H1 (cell line): ENCODE measurements around the gene NEGR1. TPM values are rescaled to one million over a fixed set of nuclear protein-coding genes. Genes with fewer than 3 reads are reported as not detected.

ENCODE experiments used
- CTCF ChIA-PET: fragments of 300-600 bp; sonication (Branson Sonifier 250); formaldehyde crosslinking; loops from one replicate; lab custom pipeline; 2021; ENCODE audit not compliant: partially characterized antibody; lab: Charles Lee
- POLR2A ChIA-PET: fragments of 300-600 bp; sonication (Branson Sonifier 250); formaldehyde crosslinking; loops from one replicate; lab custom pipeline; 2021; ENCODE audit warnings: inconsistent platforms; ENCODE audit not compliant: partially characterized antibody; lab: Charles Lee
- DNase-seq, 2 experiments: peaks; one replicate each; pipeline versions ENCODE4 v3.0.0 to v3.0.0-alpha.2; 2010 to 2022; ENCODE audit warnings: low spot score in 2 of 2, low read depth in 1 of 2, mixed read lengths in 1 of 2
- FAIRE-seq: peaks from 2 replicates; lab custom pipeline; 2011; peaks lifted over from hg19 to GRCh38; lab: Jason Lieb, UNC
- H2AFZ ChIP-seq: 2 replicates; pipeline ENCODE4 v1.8.1; 2012; ENCODE audit warnings: low read length, inconsistent platforms
- H2AK5ac ChIP-seq: 2 replicates; pipeline ENCODE4 v1.6.1; 2013; ENCODE audit warnings: low read depth, low read length
- H2BK120ac ChIP-seq: replicated peaks from 2 replicates; pipeline ENCODE3; 2013; ENCODE audit warnings: low read depth, low read length, inconsistent platforms
- H2BK12ac ChIP-seq: 2 replicates; pipeline ENCODE4 v1.6.1; 2013; ENCODE audit warnings: low read depth, low read length
- H2BK15ac ChIP-seq: 2 replicates; pipeline ENCODE4 v1.6.1; 2013; ENCODE audit warnings: low read length
- H2BK20ac ChIP-seq: 2 replicates; pipeline ENCODE4 v1.6.1; 2013; ENCODE audit warnings: low read length
- H2BK5ac ChIP-seq: 2 replicates; pipeline ENCODE4 v1.6.1; 2013; ENCODE audit warnings: low read depth, low read length
- H3K14ac ChIP-seq: 2 replicates; pipeline ENCODE4 v1.6.1; 2013; ENCODE audit warnings: inconsistent platforms; ENCODE audit not compliant: insufficient read length
- H3K18ac ChIP-seq: 2 replicates; pipeline ENCODE4 v1.6.1; 2013; ENCODE audit warnings: low read length; ENCODE audit errors: extremely low read depth
- H3K23ac ChIP-seq: 2 replicates; pipeline ENCODE4 v1.6.1; 2013; ENCODE audit warnings: inconsistent platforms; ENCODE audit not compliant: insufficient read length
- H3K23me2 ChIP-seq: 2 replicates; pipeline ENCODE4 v1.6.1; 2013; ENCODE audit warnings: low read depth, low read length
- H3K27ac ChIP-seq: 2 replicates; pipeline ENCODE4 v1.6.1; 2011; ENCODE audit warnings: low read depth, low read length, inconsistent platforms
- H3K27me3 ChIP-seq, 4 experiments: replicated peaks in 1 of 4; 1 replicate in 1 of 4; 2 replicates in 3 of 4; pipeline versions ENCODE4 v1.6.1 to v1.8.1; 2011 to 2013; ENCODE audit warnings: low read length in 3 of 4, mild to moderate bottlenecking in 3 of 4, inconsistent platforms in 2 of 4, mixed read lengths in 2 of 4, moderate library complexity in 1 of 4; ENCODE audit not compliant: control insufficient read depth in 3 of 4, insufficient read depth in 3 of 4; ENCODE audit errors: extremely low read depth in 1 of 4
- H3K36me3 ChIP-seq, 4 experiments: 2 replicates each; pipeline versions ENCODE4 v1.6.1 to v1.8.1; 2011 to 2013; ENCODE audit warnings: mild to moderate bottlenecking in 4 of 4, low read length in 3 of 4, moderate library complexity in 2 of 4, control low read depth in 1 of 4, inconsistent platforms in 1 of 4; ENCODE audit not compliant: insufficient read depth in 4 of 4, control insufficient read depth in 2 of 4
- H3K4ac ChIP-seq: replicated peaks from 2 replicates; pipeline ENCODE3; 2013; ENCODE audit warnings: low read length, low read depth, mixed read lengths, inconsistent platforms; ENCODE audit not compliant: insufficient read length
- H3K4me1 ChIP-seq, 4 experiments: replicated peaks in 1 of 4; 1 replicate in 1 of 4; 2 replicates in 3 of 4; pipeline versions ENCODE4 v1.6.1 to v1.8.1; 2011 to 2013; ENCODE audit warnings: low read length in 3 of 4, inconsistent platforms in 2 of 4, mixed read lengths in 1 of 4; ENCODE audit not compliant: insufficient read depth in 4 of 4, control insufficient read depth in 3 of 4
- H3K4me2 ChIP-seq, 2 experiments: 2 replicates each; pipeline versions ENCODE4 v1.6.1 to v1.8.1; 2011 to 2013; ENCODE audit warnings: low read depth in 2 of 2, low read length in 2 of 2, control low read depth in 1 of 2, inconsistent platforms in 1 of 2, mild to moderate bottlenecking in 1 of 2; ENCODE audit not compliant: insufficient read depth in 1 of 2
- H3K4me3 ChIP-seq, 4 experiments: fragments of 200-600, 300-600 bp in 1 of 4; sonication (generic), shearing (Covaris generic), sonication (Bioruptor Twin) in 1 of 4; 2 replicates each; pipeline versions ENCODE4 v1.5.1 to v1.8.1; 2011 to 2016; ENCODE audit warnings: low read length in 4 of 4, low read depth in 3 of 4, control low read depth in 2 of 4, inconsistent platforms in 2 of 4, mild to moderate bottlenecking in 2 of 4, mixed read lengths in 1 of 4, moderate library complexity in 1 of 4; ENCODE audit not compliant: insufficient read depth in 2 of 4; ENCODE audit errors: extremely low read depth in 1 of 4
- H3K56ac ChIP-seq: replicated peaks from 2 replicates; pipeline ENCODE3; 2013; ENCODE audit warnings: low read depth, mild to moderate bottlenecking, mixed read lengths, low read length, inconsistent platforms; ENCODE audit not compliant: insufficient read length
- H3K79me1 ChIP-seq: 2 replicates; pipeline ENCODE4 v1.6.1; 2013; ENCODE audit warnings: low read depth, low read length, control low read depth
- H3K79me2 ChIP-seq, 2 experiments: 2 replicates each; pipeline versions ENCODE4 v1.6.1 to v1.8.1; 2012 to 2013; ENCODE audit warnings: low read length in 2 of 2, mild to moderate bottlenecking in 2 of 2, inconsistent platforms in 1 of 2; ENCODE audit not compliant: insufficient read depth in 2 of 2, control insufficient read depth in 1 of 2
- H3K9ac ChIP-seq, 4 experiments: replicated peaks in 1 of 4; 1 replicate in 1 of 4; 2 replicates in 3 of 4; pipeline versions ENCODE4 v1.6.1 to v1.8.1; 2011 to 2013; ENCODE audit warnings: low read depth in 3 of 4, low read length in 3 of 4, control low read depth in 2 of 4, mild to moderate bottlenecking in 2 of 4, moderate library complexity in 2 of 4, inconsistent platforms in 1 of 4; ENCODE audit errors: extremely low read depth in 1 of 4
- H3K9me3 ChIP-seq, 2 experiments: 2 replicates each; pipeline versions ENCODE4 v1.6.1 to v1.8.1; 2012 to 2013; ENCODE audit warnings: mild to moderate bottlenecking in 2 of 2, moderate library complexity in 2 of 2, control low read depth in 1 of 2, inconsistent platforms in 1 of 2, low read depth in 1 of 2, low read length in 1 of 2, mixed read lengths in 1 of 2; ENCODE audit not compliant: insufficient read depth in 2 of 2
- H4K20me1 ChIP-seq, 2 experiments: replicated peaks in 1 of 2; 2 replicates each; pipeline versions ENCODE3 to v1.8.1; 2011 to 2013; ENCODE audit warnings: inconsistent platforms in 2 of 2, low read length in 2 of 2, mild to moderate bottlenecking in 1 of 2; ENCODE audit not compliant: insufficient read depth in 2 of 2, control insufficient read depth in 1 of 2
- H4K5ac ChIP-seq: 2 replicates; pipeline ENCODE4 v1.6.1; 2013; ENCODE audit warnings: low read length, low read depth, mixed read lengths, inconsistent platforms; ENCODE audit not compliant: insufficient read length
- H4K8ac ChIP-seq: 2 replicates; pipeline ENCODE4 v1.8.0; 2013; ENCODE audit warnings: mild to moderate bottlenecking, moderate library complexity, low read length, inconsistent platforms; ENCODE audit not compliant: insufficient read depth; ENCODE audit errors: extremely low read depth
- H4K91ac ChIP-seq: replicated peaks from 2 replicates; pipeline ENCODE3; 2013; ENCODE audit warnings: low read length, mixed read lengths, inconsistent platforms; ENCODE audit not compliant: insufficient read length
- BRCA1 ChIP-seq: IDR thresholded peaks from 2 replicates; pipeline ENCODE4 v1.6.1; 2012; ENCODE audit warnings: low read depth, low read length, improper control_type of control experiment
- KDM5A ChIP-seq: fragments of 200-600 bp; IDR thresholded peaks from 2 replicates; pipeline ENCODE4 v1.7.1; 2012; ENCODE audit warnings: mild to moderate bottlenecking, low read length, inconsistent platforms, mixed read lengths
- RXRA ChIP-seq: IDR thresholded peaks from 2 replicates; pipeline ENCODE4 v1.6.1; 2011; ENCODE audit warnings: low read depth, mild to moderate bottlenecking, low read length, moderate library complexity; ENCODE audit not compliant: insufficient read depth
- WGBS, 2 experiments: shearing (Covaris generic) in 1 of 2; methylation state at CpG; one replicate each; pipeline versions ENCODE4 v1.1.6 to v1.1.7; 2013 to 2015; ENCODE audit warnings: low lambda C conversion rate in 2 of 2, mixed read lengths in 2 of 2, inconsistent platforms in 1 of 2, low coverage in 1 of 2, missing lambda C conversion rate in 1 of 2; ENCODE audit not compliant: insufficient replicate concordance in 2 of 2, insufficient coverage in 1 of 2, insufficient read length in 1 of 2; ENCODE audit errors: extremely low coverage in 1 of 2, missing lambda C conversion rate in 1 of 2; 5-methylcytosine and 5-hydroxymethylcytosine counted together
- polyA plus RNA-seq, 7 experiments: library from polyadenylated mRNA; depleted of rRNA in 3 of 7; stranded (reverse) in 5 of 7; unstranded in 2 of 7; fragments of >200 nt in 5 of 7; fragments of 200-250 nt in 2 of 7; gene quantifications; 1 replicate in 5 of 7; 2 replicates in 1 of 7; 4 replicates in 1 of 7; pipeline versions ENCODE4 v1.2.1 to v1.2.3, GENCODE V29; 2011 to 2013; ENCODE audit warnings: missing spikeins in 2 of 7, mixed read lengths in 2 of 7
- total RNA-seq: library from RNA; stranded (reverse); fragmentation: NEBNext Ultra II Directional; extraction: Animal tissue kit (Norgen Biotek cat#: 25700); gene quantifications from 2 replicates; pipeline ENCODE4 v1.2.1, GENCODE V29; 2021
- TF ChIP-seq, protein P1 (sequence below): IDR thresholded peaks from 2 replicates; pipeline ENCODE4 v1.6.1; 2012; ENCODE audit warnings: inconsistent platforms

The NEGR1 gene
- total and polyA plus RNA-seq, 2 of the 8 experiments (the other 6 are each of a cell fraction or from before 2014, with no cell fraction given) = 0.71 to 1.3 TPM

DNA sequence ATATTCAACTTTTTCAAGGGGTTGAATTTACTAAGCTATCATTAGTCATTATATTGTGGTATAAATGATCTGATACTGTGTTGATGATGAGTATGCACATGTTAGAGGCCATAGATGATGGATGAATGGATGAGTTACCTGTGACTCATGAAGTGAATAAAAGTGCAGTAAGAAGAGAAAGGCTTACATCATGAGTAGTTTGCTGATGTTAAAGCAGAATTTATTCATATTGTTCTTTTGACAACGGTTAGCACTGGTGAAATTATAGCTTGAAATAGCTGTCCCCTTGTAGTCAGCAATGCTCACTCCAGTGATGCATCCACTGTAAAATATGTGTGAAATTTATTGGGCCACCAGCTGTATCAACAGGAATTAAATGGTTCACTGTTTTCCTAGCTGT lies 660.6 kb downstream of the NEGR1 start:
- Histone ChIP-seq H2BK120ac (no peak overlapping the region), H2AK5ac (no peak overlapping the region), H2BK20ac (no peak overlapping the region), H3K9me3 (peaks cover 0 to 3% of the 10 kb centered on the region in 2 experiments; a peak in 1 of 4 replicates), H3K36me3 (no peaks in the 10 kb centered on the region), H2BK12ac (no peak overlapping the region), H3K23ac (no peak overlapping the region), H2BK15ac (no peak overlapping the region), H2BK5ac (no peak overlapping the region), H3K9ac (no peak overlapping the region), H3K14ac (no peak overlapping the region), H4K20me1 (no peaks in the 10 kb centered on the region), H4K5ac (no peak overlapping the region), H3K79me1 (no peaks in the 10 kb centered on the region), H2AFZ (no peak overlapping the region), H3K4ac (no peak overlapping the region), H3K4me1 (no peaks in the 10 kb centered on the region), H3K4me3 (no peak overlapping the region), H3K79me2 (no peaks in the 10 kb centered on the region), H3K27me3 (no peaks in the 10 kb centered on the region), H3K4me2 (no peak overlapping the region), H3K23me2 (no peaks in the 10 kb centered on the region), H3K18ac (no peak overlapping the region), H3K27ac (no peak overlapping the region), H4K8ac (no peak overlapping the region), H3K56ac (no peak overlapping the region), H4K91ac (no peak overlapping the region)
- DNase-seq (no peak), FAIRE-seq (no peak)
- ChIA-PET CTCF (no interaction called here), POLR2A (interaction anchor here (0.5 to 0.7 kb wide), 2 partner anchors 27 to 1128 kb away, joined by 3 read pairs; no protein-coding TSS in a partner anchor)
- TF ChIP-seq RXRA = no peak
- TF ChIP-seq KDM5A = no peak
- TF ChIP-seq, protein P1, sequence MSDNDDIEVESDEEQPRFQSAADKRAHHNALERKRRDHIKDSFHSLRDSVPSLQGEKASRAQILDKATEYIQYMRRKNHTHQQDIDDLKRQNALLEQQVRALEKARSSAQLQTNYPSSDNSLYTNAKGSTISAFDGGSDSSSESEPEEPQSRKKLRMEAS = no peak
- TF ChIP-seq BRCA1 = no peak
- 85% methylated on average over 1 of the region's 1 CpG; no CpG with 5 or more reads in 1 of the 2 experiments for WGBS, 2 experiments
